ENCODE data around the gene PGP. TPM values are rescaled to one million over a fixed set of nuclear protein-coding genes. Genes with fewer than 3 reads are reported as not detected.
"Not testable (repeated sequence)": the region's sequence is repeated elsewhere in the genome, so short reads cannot be mapped to it uniquely, and the experiment has no call there.

PGP gene
- total RNA-seq (43.2 and 61.8 TPM in 2 replicates), polyA plus RNA-seq (41.9 and 57.9 TPM in 2 replicates)

- H3K4me3 ChIP-seq, result peak within 1 kb of the TSS; percentile 94
- no peaks in the 10 kb centered on the region for H3K9me3 ChIP-seq (ENCODE audit: low read depth)
- H3K4me1 ChIP-seq (ENCODE audit: low read depth), result peaks cover 22% of the 10 kb centered on the region
- DNase-seq (ENCODE audit: low read depth in 1 of 2, low spot score in 1 of 2), result no peak
- peak within 1 kb of the TSS; percentile 93 for H3K27ac ChIP-seq
- H3K27me3 ChIP-seq, result no peaks in the 10 kb centered on the region
- TF ChIP-seq CTCF (IDR thresholded peaks at IDR 0.05; ENCODE audit: low read depth, low read length), result no peak
- no peaks in the 10 kb centered on the region for H3K36me3 ChIP-seq
These were observed at the start of gene PGP for GRCh38 chr16:2214719-2214968. Gene PGP, minus strand, starts transcription at chr16:2214840. Its CDS starts 63 bp downstream, at chr16:2214777.

- not testable (repeated sequence) for H3K4me1 ChIP-seq (ENCODE audit: low read depth); H3K27ac ChIP-seq; DNase-seq (ENCODE audit: low read depth in 1 of 2, low spot score in 1 of 2); H3K9me3 ChIP-seq (ENCODE audit: low read depth); H3K27me3 ChIP-seq; H3K4me3 ChIP-seq
- H3K36me3 ChIP-seq, result peaks cover 48% of the 10 kb centered on the region
These were observed 48.4 kb upstream of the PGP start for GRCh38 chr16:2263026-2263425.

GRCh38 chr16:2260250-2260649, 45.6 kb upstream of the PGP start:
- TF ChIP-seq CTCF (IDR thresholded peaks at IDR 0.05; ENCODE audit: low read depth, low read length), result no peak
- DNase-seq (ENCODE audit: low read depth in 1 of 2, low spot score in 1 of 2), result no peak
- peaks cover 74% of the 10 kb centered on the region for H3K36me3 ChIP-seq
- H3K9me3 ChIP-seq (ENCODE audit: low read depth), result no peaks in the 10 kb centered on the region
- H3K4me1 ChIP-seq (ENCODE audit: low read depth), result no peaks in the 10 kb centered on the region
- H3K4me3 ChIP-seq, result no peak overlapping the region
- H3K27ac ChIP-seq, result no peak overlapping the region
- H3K27me3 ChIP-seq, result no peaks in the 10 kb centered on the region

- H3K9me3 ChIP-seq (ENCODE audit: low read depth); H3K4me3 ChIP-seq; H3K4me1 ChIP-seq (ENCODE audit: low read depth); H3K27ac ChIP-seq; DNase-seq (ENCODE audit: low read depth in 1 of 2, low spot score in 1 of 2); H3K27me3 ChIP-seq: not testable (repeated sequence)
- H3K36me3 ChIP-seq, result peaks cover 88% of the 10 kb centered on the region
These were observed 43.9 kb upstream of the PGP start for GRCh38 chr16:2258530-2258929.

- no peak for DNase-seq (ENCODE audit: low read depth in 1 of 2, low spot score in 1 of 2)
- Histone ChIP-seq H3K27ac (no peak overlapping the region), H3K36me3 (peaks cover 89% of the 10 kb centered on the region)
These were observed 43.1 kb upstream of the PGP start for GRCh38 chr16:2257726-2258125.

GRCh38 chr16:2256531-2257140, 42.0 kb upstream of the PGP start:
- no peaks in the 10 kb centered on the region for H3K9me3 ChIP-seq (ENCODE audit: low read depth)
- no peak overlapping the region for H3K27ac ChIP-seq
- peaks cover 78% of the 10 kb centered on the region for H3K36me3 ChIP-seq
- H3K4me1 ChIP-seq (ENCODE audit: low read depth), result peaks cover 8% of the 10 kb centered on the region
- H3K4me3 ChIP-seq, result no peak overlapping the region
- no peak for DNase-seq (ENCODE audit: low read depth in 1 of 2, low spot score in 1 of 2)
- TF ChIP-seq CTCF (IDR thresholded peaks at IDR 0.05; ENCODE audit: low read depth, low read length), result no peak
- H3K27me3 ChIP-seq, result no peaks in the 10 kb centered on the region

More at GRCh38 chr16:2257726-2258125, 43.1 kb upstream of the PGP start:
- TF ChIP-seq CTCF (IDR thresholded peaks at IDR 0.05; ENCODE audit: low read depth, low read length), result no peak
- no peaks in the 10 kb centered on the region for H3K9me3 ChIP-seq (ENCODE audit: low read depth)
- H3K4me1 ChIP-seq (ENCODE audit: low read depth), result no peaks in the 10 kb centered on the region
- no peaks in the 10 kb centered on the region for H3K27me3 ChIP-seq
- H3K4me3 ChIP-seq, result no peak overlapping the region

- Histone ChIP-seq H3K27me3 (no peaks in the 10 kb centered on the region), H3K9me3 (ENCODE audit: low read depth) (no peaks in the 10 kb centered on the region), H3K36me3 (peaks cover 49% of the 10 kb centered on the region), H3K4me3 (no peak overlapping the region), H3K4me1 (ENCODE audit: low read depth) (peaks cover 8% of the 10 kb centered on the region), H3K27ac (no peak overlapping the region)
- TF ChIP-seq CTCF (IDR thresholded peaks at IDR 0.05; ENCODE audit: low read depth, low read length), result no peak
- DNase-seq (ENCODE audit: low read depth in 1 of 2, low spot score in 1 of 2), result no peak
These were observed 38.7 kb upstream of the PGP start for GRCh38 chr16:2253293-2253692.

Data from cardiac muscle cell (in vitro differentiated cells and primary cell).